ENCODE data around the gene SMG6. TPM values are rescaled to one million over a fixed set of nuclear protein-coding genes. Genes with fewer than 3 reads are reported as not detected.
"Not testable (repeated sequence)": the region's sequence is repeated elsewhere in the genome, so short reads cannot be mapped to it uniquely, and the experiment has no call there.

The SMG6 gene
- total RNA-seq, 2 donors from 2014 or later = 48.3 to 51.6 TPM

GRCh38 chr17:2211661-2212399 lies 91.8 kb downstream of the SMG6 start:
- H3K27me3 Mint-ChIP-seq = no peaks in the 10 kb centered on the region
- H3K4me3 Mint-ChIP-seq = peak overlapping the region; percentile 59
- H3K27ac Mint-ChIP-seq = peak overlapping the region; percentile 99
- H3K4me1 Mint-ChIP-seq = peaks cover 42% of the 10 kb centered on the region
- H3K9me3 ChIP-seq (ENCODE audit: control insufficient read depth, low read length, poor library complexity, severe bottlenecking) = no peaks in the 10 kb centered on the region
- DNase-seq (no peak), ATAC-seq (no peak)
- peaks cover 5% of the 10 kb centered on the region for H3K36me3 Mint-ChIP-seq (ENCODE audit: low read depth)

- H3K27ac Mint-ChIP-seq = no peak overlapping the region
- H3K4me3 Mint-ChIP-seq = no peak overlapping the region
- DNase-seq (no peak), ATAC-seq (no peak)
- H3K36me3 Mint-ChIP-seq (ENCODE audit: low read depth) = peaks cover 5% of the 10 kb centered on the region
- H3K9me3 ChIP-seq (ENCODE audit: control insufficient read depth, low read length, poor library complexity, severe bottlenecking) = no peaks in the 10 kb centered on the region
- H3K4me1 Mint-ChIP-seq = peaks cover 34% of the 10 kb centered on the region
- no peaks in the 10 kb centered on the region for H3K27me3 Mint-ChIP-seq
These were observed 92.9 kb downstream of the SMG6 start for GRCh38 chr17:2210726-2211125.

GRCh38 chr17:2207815-2208515 lies 95.6 kb downstream of the SMG6 start:
- H3K9me3 ChIP-seq (ENCODE audit: control insufficient read depth, low read length, poor library complexity, severe bottlenecking) = no peaks in the 10 kb centered on the region
- no peak overlapping the region for H3K27ac Mint-ChIP-seq
- no peaks in the 10 kb centered on the region for H3K27me3 Mint-ChIP-seq
- ATAC-seq (no peak), DNase-seq (no peak)
- H3K4me1 Mint-ChIP-seq = peaks cover 24% of the 10 kb centered on the region
- H3K4me3 Mint-ChIP-seq = no peak overlapping the region
- H3K36me3 Mint-ChIP-seq (ENCODE audit: low read depth) = peaks cover 5% of the 10 kb centered on the region

DNA sequence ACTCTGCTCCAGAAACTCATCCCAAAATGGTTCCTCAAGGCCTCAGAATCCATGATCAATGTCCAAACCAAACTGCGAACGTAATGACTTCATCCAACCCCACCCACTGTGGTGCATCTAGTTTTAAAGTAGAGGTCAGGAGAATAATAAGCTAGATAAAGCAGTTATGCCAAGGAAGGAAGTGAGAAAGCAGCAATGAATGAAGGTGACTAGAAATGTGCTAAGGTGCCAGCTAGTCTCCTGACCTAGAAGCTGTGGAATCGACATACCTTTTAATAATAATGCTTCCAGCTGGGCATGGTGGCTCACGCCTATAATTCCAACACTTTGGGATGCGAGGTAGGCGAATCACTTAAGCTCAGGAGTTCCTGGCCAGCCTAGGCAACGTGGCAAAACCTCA lies 99.2 kb downstream of the SMG6 start:
- H3K4me3 Mint-ChIP-seq = no peak overlapping the region
- DNase-seq (no peak), ATAC-seq (no peak)
- peaks cover 17% of the 10 kb centered on the region for H3K4me1 Mint-ChIP-seq
- H3K27ac Mint-ChIP-seq = no peak overlapping the region
- H3K27me3 Mint-ChIP-seq = no peaks in the 10 kb centered on the region
- no peaks in the 10 kb centered on the region for H3K9me3 ChIP-seq (ENCODE audit: control insufficient read depth, low read length, poor library complexity, severe bottlenecking)
- peaks cover 2% of the 10 kb centered on the region for H3K36me3 Mint-ChIP-seq (ENCODE audit: low read depth)

- H3K36me3 Mint-ChIP-seq (ENCODE audit: low read depth) = peaks cover 2% of the 10 kb centered on the region
- H3K4me3 Mint-ChIP-seq = no peak overlapping the region
- DNase-seq = no peak
These were observed 99.8 kb downstream of the SMG6 start for GRCh38 chr17:2203818-2204217.

DNA sequence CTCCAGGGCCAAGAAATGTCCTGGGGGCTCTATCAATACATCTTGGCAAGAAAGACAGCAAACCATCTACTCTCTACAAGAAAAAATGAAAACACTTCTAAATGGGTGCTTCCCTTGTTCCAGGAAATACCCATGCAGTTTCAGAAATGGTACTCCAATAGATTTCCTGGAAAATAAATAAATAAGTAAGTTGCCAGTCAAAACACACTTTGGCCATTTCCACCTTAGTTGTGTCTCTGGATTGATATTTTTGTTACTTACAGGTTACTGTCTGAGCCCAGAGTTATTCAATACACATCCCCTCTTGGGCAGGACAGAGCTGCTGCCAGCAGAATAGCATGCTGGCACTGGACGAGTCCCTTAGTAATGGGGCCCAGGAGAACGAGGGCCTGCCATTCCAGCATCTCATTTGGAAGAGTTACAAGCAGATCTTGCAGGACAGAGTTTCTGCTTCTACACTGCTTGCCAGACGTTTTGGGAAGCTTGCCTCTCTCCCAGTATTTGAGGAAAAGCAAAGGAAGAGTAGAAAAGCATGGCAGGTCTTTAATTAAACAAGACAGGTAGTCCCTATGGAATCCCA lies 100.5 kb downstream of the SMG6 start:
- Mint-ChIP-seq H3K4me1 (peaks cover 18% of the 10 kb centered on the region), H3K27me3 (no peaks in the 10 kb centered on the region), H3K27ac (peak overlapping the region; percentile 82), H3K36me3 (ENCODE audit: low read depth) (peaks cover 2% of the 10 kb centered on the region), H3K4me3 (peak overlapping the region; percentile 66)
- DNase-seq = no peak
- H3K9me3 ChIP-seq (ENCODE audit: control insufficient read depth, low read length, poor library complexity, severe bottlenecking) = no peaks in the 10 kb centered on the region
- ATAC-seq = no peak

More at GRCh38 chr17:2203818-2204217, 99.8 kb downstream of the SMG6 start:
- Mint-ChIP-seq H3K27ac (peak overlapping the region; percentile 53), H3K4me1 (peaks cover 17% of the 10 kb centered on the region), H3K27me3 (no peaks in the 10 kb centered on the region)
- H3K9me3 ChIP-seq (ENCODE audit: control insufficient read depth, low read length, poor library complexity, severe bottlenecking) = no peaks in the 10 kb centered on the region
- ATAC-seq = no peak

DNA sequence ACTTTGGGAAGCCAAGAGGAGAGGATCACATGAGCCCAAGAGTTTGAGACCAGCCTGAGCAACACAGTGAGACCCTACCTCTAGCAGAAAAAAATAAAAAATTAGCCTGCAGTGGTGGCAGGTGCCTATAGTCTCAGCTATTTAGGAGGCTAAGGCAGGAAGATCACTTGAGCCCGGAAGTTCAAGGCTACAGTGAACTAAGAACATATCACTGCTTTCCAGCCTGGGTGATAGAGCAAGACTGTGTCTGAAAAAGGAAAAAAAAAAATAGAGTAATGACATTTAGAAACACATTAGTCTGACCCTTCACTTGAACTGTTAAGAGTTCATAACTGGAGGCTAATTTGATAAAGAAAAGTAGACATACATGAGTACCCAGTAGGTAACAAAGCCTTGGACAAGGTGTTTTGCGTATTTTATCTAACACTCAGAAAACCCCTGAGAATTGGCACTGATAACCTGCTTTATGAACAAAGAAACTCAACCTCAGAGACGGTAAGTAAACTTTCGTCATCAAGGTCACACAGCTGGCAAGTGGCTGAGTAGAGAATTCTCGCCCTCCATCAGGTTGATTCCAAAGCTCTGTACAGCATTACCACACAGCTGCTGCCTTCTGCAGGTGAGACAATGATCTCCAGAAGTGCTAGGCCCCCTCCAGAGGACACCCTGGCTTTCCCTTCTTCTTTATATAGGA lies 101.1 kb downstream of the SMG6 start:
- no peaks in the 10 kb centered on the region for H3K9me3 ChIP-seq (ENCODE audit: control insufficient read depth, low read length, poor library complexity, severe bottlenecking)
- DNase-seq (no peak), ATAC-seq (peak; percentile 46)
- Mint-ChIP-seq H3K36me3 (ENCODE audit: low read depth) (peaks cover 2% of the 10 kb centered on the region), H3K27me3 (no peaks in the 10 kb centered on the region), H3K27ac (peak overlapping the region; percentile 82), H3K4me3 (peak overlapping the region; percentile 9), H3K4me1 (peaks cover 18% of the 10 kb centered on the region)

GRCh38 chr17:2199386-2199785 lies 104.2 kb downstream of the SMG6 start:
- H3K4me3 Mint-ChIP-seq; H3K9me3 ChIP-seq (ENCODE audit: control insufficient read depth, low read length, poor library complexity, severe bottlenecking); ATAC-seq; DNase-seq; H3K36me3 Mint-ChIP-seq (ENCODE audit: low read depth); H3K27ac Mint-ChIP-seq; H3K27me3 Mint-ChIP-seq: not testable (repeated sequence)
- H3K4me1 Mint-ChIP-seq = peaks cover 27% of the 10 kb centered on the region

GRCh38 chr17:2198927-2199326 lies 104.7 kb downstream of the SMG6 start:
- DNase-seq (no peak), ATAC-seq (no peak)
- H3K4me3 Mint-ChIP-seq = no peak overlapping the region
- no peaks in the 10 kb centered on the region for H3K27me3 Mint-ChIP-seq
- peaks cover 4% of the 10 kb centered on the region for H3K36me3 Mint-ChIP-seq (ENCODE audit: low read depth)
- no peaks in the 10 kb centered on the region for H3K9me3 ChIP-seq (ENCODE audit: control insufficient read depth, low read length, poor library complexity, severe bottlenecking)
- H3K27ac Mint-ChIP-seq = no peak overlapping the region
- H3K4me1 Mint-ChIP-seq = peaks cover 29% of the 10 kb centered on the region

DNA sequence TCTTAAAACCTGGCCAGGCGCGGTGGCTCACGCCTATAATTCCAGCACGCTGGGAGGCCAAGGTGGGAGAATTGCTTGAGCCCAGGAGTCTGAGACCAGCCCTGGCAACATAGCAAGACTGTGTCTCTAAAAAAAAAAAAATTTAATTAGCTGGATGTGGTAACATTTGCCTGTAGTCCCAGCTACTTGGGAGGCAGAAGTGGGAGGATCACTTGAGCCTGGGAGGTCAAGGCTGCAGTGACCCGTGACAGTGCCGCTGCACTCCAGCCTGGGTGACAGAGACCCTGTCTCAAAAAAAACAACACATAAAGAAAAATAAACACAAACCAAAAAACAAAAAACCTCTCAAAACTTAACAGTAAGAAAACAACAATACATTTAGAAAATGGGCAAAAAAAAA lies 106.3 kb downstream of the SMG6 start:
- H3K4me1 Mint-ChIP-seq = peaks cover 31% of the 10 kb centered on the region
- no peak overlapping the region for H3K4me3 Mint-ChIP-seq
- no peaks in the 10 kb centered on the region for H3K9me3 ChIP-seq (ENCODE audit: control insufficient read depth, low read length, poor library complexity, severe bottlenecking)
- ATAC-seq (no peak), DNase-seq (no peak)
- no peaks in the 10 kb centered on the region for H3K27me3 Mint-ChIP-seq
- H3K27ac Mint-ChIP-seq = peak overlapping the region; percentile 45
- peaks cover 4% of the 10 kb centered on the region for H3K36me3 Mint-ChIP-seq (ENCODE audit: low read depth)

DNA sequence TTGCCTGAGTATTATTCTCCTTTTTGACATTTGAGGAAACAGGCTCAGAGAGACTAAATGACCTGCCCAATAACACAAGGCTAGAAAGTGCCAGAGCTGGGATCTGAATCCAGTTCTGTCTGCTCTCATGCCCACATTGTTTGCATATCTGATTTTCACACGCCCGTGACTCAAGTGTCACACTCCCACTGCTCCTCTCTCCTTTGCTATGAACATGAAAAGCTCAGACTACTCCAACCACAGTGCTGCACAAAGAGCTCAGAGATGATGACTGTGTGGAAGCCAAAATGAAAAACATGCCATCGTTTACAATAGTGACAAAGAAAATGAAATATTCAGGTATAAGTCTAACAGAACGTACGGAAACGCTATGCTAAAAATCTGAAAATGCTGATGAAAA lies 107.9 kb downstream of the SMG6 start:
- no peaks in the 10 kb centered on the region for H3K27me3 Mint-ChIP-seq
- H3K4me1 Mint-ChIP-seq = peaks cover 32% of the 10 kb centered on the region
- no peaks in the 10 kb centered on the region for H3K9me3 ChIP-seq (ENCODE audit: control insufficient read depth, low read length, poor library complexity, severe bottlenecking)
- DNase-seq (no peak), ATAC-seq (no peak)
- H3K4me3 Mint-ChIP-seq = no peak overlapping the region
- no peak overlapping the region for H3K27ac Mint-ChIP-seq
- H3K36me3 Mint-ChIP-seq (ENCODE audit: low read depth) = peaks cover 3% of the 10 kb centered on the region

GRCh38 chr17:2194889-2195335 lies 108.7 kb downstream of the SMG6 start:
- no peak overlapping the region for H3K4me3 Mint-ChIP-seq
- no peak overlapping the region for H3K27ac Mint-ChIP-seq
- DNase-seq (no peak), ATAC-seq (no peak)
- H3K27me3 Mint-ChIP-seq = no peaks in the 10 kb centered on the region
- H3K4me1 Mint-ChIP-seq = peaks cover 36% of the 10 kb centered on the region
- peaks cover 3% of the 10 kb centered on the region for H3K36me3 Mint-ChIP-seq (ENCODE audit: low read depth)
- H3K9me3 ChIP-seq (ENCODE audit: control insufficient read depth, low read length, poor library complexity, severe bottlenecking) = no peaks in the 10 kb centered on the region

All from T-helper 17 cell (primary cell).